ENCODE measurements around the gene MMD2.
"Not testable (repeated sequence)": the region's sequence is repeated elsewhere in the genome, so short reads cannot be mapped to it uniquely, and the experiment has no call there.

The MMD2 gene

GRCh38 chr7:4893929-4894475 is 65.0 kb downstream of the MMD2 start:
- no peak for DNase-seq (ENCODE audit: low read depth)

DNA sequence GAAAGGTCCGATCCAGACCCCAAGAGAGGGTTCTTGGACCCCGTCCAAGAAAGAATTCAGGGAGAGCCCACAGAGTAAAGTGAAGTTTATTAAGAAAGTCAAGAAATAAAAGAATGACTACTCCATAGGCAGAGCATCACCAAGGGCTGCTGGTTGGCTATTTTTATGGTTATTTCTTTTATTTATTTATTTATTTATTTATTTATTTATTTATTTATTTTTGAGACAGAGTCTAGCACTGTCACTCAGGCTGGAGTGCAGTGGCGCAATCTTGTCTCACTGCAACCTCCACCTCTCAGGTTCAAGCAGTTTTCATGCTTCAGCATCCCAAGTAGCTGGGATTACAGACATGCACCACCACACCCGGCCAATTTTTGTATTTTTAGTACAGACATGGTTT is 65.8 kb downstream of the MMD2 start:
- DNase-seq (ENCODE audit: low read depth), result not testable (repeated sequence)

DNA sequence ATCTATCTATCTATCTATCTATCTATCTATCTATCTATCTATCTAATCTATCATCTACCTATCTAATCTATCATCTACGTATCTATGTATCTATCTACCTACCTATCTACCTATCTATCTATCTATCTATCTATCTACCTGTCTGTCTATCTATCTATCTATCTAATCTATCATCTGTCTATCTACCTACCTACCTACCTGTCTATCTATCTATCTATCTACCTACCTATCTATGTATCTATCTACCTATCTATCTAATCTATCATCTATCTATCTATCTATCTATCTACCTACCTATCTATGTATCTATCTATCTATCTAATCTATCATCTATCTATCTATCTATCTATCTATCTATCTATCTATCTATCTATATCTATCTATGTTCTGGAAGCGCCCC is 67.5 kb downstream of the MMD2 start:
- DNase-seq (ENCODE audit: low read depth), result not testable (repeated sequence)

DNA sequence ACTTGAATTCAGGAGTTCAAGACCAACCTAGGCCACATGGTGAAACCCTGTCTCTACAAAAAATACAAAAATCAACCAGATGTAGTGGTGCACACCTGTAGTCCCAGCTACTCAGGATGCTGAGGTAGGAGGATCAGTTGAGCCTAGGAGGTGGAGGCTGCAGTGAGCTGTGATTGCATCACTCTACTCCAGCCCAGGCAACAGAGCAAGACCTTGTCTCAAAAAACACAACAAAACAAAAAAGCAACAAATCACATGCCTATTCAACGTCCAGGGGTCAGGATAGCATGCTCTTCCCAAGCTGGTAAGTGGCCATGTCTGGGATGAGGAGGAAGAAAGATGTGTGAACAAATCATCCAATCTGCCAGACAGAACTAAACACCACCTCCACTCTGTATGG is 69.3 kb downstream of the MMD2 start:
- no peak for DNase-seq (ENCODE audit: low read depth)

DNA sequence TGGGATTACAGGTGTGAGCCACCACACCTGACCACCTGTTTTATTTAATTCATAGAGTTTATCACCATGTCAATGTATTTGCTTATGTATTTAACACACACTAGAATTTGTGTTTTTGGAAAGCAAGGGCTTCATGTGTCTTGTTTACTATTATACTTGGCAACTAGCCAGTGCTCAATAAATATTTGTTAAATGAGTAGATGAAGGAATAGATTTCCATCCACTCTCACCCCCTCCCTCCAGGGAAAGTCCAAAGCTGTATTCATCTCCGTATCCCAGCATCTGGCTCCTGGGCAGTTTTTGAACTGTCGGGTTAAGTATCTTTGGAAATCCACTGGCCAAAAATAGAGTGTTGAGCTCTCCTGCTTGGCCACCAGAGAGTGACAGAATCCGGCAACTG is 70.8 kb downstream of the MMD2 start:
- DNase-seq (ENCODE audit: low read depth), result no peak

- no peak for DNase-seq (ENCODE audit: low read depth)
Measured at GRCh38 chr7:4886671-4887070, 72.3 kb downstream of the MMD2 start.

- no peak for DNase-seq (ENCODE audit: low read depth)
Measured at GRCh38 chr7:4885317-4885807, 73.6 kb downstream of the MMD2 start.

DNA sequence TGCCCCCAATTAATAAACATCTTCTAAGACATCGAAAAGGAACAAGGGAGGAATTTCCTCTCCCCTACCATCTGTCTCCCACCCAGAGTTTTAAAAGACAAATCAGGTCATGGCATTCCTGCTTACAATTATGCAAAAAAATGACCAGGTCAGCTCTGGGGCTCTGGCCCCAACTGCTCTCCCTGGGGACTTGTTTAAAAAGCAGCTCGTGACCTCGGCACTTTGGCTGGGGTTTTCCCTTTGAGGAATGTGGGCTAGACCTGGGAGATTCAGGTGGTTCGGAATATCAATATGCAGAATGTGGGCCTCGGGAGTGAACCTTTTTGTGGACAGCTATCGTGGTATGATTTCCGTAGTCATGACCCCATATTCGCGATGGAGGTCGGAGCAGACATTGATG is 74.8 kb downstream of the MMD2 start:
- no peak for DNase-seq (ENCODE audit: low read depth)

DNA sequence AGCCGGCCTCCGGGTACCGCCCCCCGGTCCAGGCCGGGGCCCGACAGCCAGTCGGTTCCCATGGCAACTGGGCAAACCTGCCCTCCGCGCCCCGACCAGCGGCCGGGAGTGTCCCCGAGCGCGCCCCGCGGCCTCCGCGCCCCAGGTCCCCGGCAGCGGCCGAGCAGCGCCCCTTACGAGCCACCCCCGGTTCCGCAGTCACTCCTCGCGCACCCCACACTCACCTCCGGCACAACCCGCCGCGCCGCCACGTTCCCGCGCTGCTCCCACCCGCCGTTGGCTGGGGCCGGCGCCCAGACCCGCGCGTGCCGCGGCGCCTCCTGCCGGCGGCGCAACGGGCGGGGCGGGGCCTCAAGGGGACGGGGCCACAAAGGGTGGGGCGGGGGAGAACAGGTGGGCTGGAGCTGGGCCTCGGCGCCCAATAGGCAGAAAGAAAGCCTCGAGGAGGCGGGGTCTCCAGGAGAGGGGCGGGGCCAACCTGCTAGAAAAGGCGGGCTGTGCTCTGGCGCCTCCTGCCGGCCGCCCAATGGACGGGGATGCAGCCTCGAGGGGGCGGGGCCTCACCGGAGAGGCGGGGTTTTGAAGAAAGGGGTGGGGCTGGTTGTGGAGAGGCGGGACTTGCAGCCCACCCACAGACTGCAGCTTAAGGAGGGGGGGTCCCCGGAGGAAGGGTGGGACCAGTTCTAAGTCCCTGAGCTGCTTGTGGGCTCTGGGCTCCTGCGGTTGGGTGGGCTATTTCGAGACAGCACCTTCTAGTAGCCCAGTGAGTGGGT is 75.4 kb downstream of the MMD2 start, which contains the start of gene RADIL:
RADIL (minus strand) TSS at position 345 of the 773 bp plus-strand sequence. CDS start 5,577 bp downstream, outside the sequence.
- DNase-seq (ENCODE audit: low read depth), result peak; percentile 91

- DNase-seq (ENCODE audit: low read depth), result no peak
Measured at GRCh38 chr7:4883033-4883371, 76.0 kb downstream of the MMD2 start.

- DNase-seq (ENCODE audit: low read depth), result peak; percentile 83
Measured at GRCh38 chr7:4882169-4883032, 76.6 kb downstream of the MMD2 start.

GRCh38 chr7:4880218-4880617 is 78.8 kb downstream of the MMD2 start:
- no peak for DNase-seq (ENCODE audit: low read depth)

- DNase-seq (ENCODE audit: low read depth), result no peak
Measured at GRCh38 chr7:4879396-4880081, 79.4 kb downstream of the MMD2 start.

- DNase-seq (ENCODE audit: low read depth), result peak; percentile 43
Measured at GRCh38 chr7:4878336-4879335, 80.4 kb downstream of the MMD2 start.

GRCh38 chr7:4876586-4876985 is 82.4 kb downstream of the MMD2 start:
- no peak for DNase-seq (ENCODE audit: low read depth)

GRCh38 chr7:4875391-4875790 is 83.6 kb downstream of the MMD2 start:
- DNase-seq (ENCODE audit: low read depth), result no peak

GRCh38 chr7:4873071-4873944 is 85.7 kb downstream of the MMD2 start:
- no peak for DNase-seq (ENCODE audit: low read depth)

DNA sequence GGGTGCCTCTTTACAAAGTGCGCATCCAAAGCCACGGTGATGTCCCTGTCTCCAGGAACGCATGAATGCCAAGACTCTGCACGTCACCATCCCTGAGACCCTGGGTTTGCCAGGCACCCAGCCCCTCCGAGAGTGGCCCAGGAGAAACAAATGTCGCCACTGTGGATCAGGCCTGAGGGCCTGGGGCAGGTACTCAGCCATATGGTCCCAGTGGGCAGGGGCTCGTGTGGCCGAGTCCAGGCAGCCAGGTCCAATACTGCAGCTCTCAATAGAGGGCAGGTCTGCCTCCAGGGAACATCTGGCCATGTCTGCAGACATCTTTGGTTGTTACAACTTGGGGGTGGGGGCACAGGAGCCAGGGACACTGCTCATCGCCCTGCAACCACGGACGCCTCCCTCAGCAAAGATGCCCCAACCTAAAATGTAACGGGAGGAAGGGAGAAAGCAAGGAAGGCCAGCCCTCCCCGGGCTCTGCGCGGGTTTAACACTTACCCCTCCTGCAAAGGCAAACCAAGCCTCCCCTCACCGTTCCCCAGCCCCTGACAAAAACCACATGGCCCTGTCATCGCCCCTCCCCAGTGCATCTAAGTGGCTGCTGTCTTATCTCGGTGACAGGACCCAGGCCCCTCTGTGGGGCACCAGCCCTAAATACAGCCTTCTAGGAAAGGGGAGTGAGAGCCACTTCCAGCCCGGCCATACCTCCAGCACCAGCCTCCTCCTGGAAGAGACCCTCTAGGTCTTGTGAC is 86.9 kb downstream of the MMD2 start:
- DNase-seq (ENCODE audit: low read depth), result no peak

- no peak for DNase-seq (ENCODE audit: low read depth)
Measured at GRCh38 chr7:4871056-4871680, 87.8 kb downstream of the MMD2 start.

Data from EH (cell line).